GM21723 (cell line): ENCODE results near the gene B3GNT9.
A peak's percentile ranks its signal among the peaks of the same experiment; 100 is the strongest.

Experiments
- ATAC-seq: cut with Tn5 transposase; IDR thresholded peaks from one replicate; pipeline ENCODE4 v1.9.1; 2021; ENCODE audit warnings: mild to moderate bottlenecking, moderate library complexity; ENCODE audit not compliant: unreplicated experiment

The B3GNT9 gene

GRCh38 chr16:67150833-67151396, at the start of gene B3GNT9:
B3GNT9 (minus strand) TSS chr16:67150998; CDS start chr16:67150485, 513 bp downstream.
- ATAC-seq = peak; percentile 53

DNA sequence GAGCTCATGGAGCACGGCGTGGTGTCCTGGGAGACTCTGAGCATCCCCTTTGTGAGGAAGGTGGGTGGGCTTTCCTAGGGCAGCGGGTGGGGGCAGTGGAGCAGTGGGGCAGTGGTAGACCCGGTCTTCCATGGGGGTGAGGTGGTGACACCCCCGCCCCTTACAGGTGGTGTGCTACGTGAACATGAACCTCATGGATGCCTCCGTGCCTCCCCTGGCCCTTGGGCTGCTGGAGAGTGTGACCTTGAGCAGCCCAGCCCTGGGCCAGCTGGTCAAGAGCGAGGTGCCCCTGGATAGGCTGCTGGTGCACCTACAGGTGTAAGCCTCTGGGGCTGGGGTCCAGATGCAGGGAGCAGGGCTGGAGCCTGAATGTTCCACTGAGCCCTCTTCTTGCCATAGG, 49.7 kb upstream of the B3GNT9 start:
- no peak for ATAC-seq

DNA sequence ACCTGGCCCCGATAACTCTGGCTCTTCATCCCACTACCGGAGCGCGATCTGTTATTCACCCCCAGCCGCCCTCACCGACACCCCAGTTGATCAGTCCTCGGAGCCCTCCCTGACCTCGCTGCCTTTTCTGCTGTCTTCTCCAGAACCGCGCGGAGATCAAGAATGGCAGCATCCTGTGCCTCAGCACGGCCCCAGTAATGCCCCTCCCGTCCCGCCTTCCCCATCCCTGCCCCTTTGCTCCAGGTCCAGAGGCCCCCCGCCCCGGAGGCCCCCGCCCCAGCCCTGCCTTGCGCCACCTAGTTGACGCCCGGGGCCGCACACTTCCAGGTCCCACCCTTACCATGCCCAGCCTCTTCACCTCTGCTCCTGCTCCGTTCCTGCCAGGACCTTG, 49.0 kb upstream of the B3GNT9 start:
- no peak for ATAC-seq

DNA sequence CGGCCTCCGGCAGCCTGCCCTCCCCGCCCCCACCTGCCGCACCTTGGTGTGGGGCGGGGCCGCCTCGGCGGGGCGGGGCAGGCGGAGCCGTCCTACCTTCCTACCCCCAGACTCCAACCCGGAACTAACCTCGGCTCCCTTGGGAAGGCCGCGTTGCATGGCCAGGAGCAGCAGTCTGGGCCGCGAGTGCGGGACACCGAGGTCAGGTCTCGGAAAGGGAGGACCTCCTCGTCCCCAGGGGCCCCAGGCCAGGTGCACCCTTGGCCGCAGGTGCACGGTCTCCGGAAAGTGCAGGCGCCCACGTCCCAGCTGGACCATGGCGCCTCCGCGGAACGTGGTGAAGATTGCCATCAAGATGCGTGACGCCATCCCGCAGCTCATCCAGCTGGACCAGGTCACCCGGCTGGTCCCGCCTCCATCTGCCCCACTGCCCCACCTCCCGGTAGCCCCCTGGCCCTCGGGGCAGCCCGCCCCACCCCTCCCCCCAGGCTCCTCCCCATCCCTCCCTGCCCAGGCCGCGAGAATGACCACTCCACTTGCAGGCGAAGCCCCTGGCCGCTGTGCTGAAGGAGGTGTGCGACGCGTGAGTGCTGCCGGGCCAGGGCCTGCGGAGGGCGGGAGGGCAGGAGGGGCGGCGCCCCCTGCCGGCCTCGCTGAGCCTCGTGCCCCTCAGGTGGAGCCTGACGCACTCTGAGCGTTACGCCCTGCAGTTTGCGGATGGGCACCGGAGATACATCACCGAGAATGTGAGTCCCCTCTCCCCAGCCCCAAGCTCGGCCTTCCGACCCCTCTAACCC, 48.4 kb upstream of the B3GNT9 start, which contains the start of gene ELMO3:
ELMO3 (plus strand) TSS at position 121 of the 797 bp plus-strand sequence; CDS start at position 317, 196 bp downstream.
- ATAC-seq = no peak

DNA sequence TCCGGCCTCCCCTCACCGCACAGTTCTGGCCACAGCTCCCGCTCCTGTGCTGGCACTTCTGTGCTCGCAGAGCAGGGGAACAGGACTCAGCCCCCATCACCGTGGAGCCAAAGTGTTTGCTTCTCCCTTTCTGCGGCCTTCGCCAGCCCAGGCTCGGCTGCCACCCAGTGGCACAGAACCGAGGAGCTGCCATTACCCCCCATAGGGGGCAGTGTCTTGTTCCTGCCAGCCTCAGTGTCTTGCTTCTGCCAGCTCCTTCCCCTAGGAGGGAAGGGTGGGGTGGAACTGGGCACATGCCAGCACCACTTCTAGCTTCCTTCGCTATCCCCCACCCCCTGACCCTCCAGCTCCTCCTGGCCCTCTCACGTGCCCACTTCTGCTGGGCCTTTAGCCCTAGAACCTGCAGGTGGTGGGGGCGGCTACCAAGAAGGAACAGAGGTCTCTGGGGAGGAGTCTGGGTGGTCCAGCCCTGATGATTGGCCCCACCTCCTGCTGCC, 47.5 kb upstream of the B3GNT9 start:
- no peak for ATAC-seq

GRCh38 chr16:67197704-67198103, 46.9 kb upstream of the B3GNT9 start:
- ATAC-seq = no peak

GRCh38 chr16:67196881-67197280, 46.1 kb upstream of the B3GNT9 start:
- ATAC-seq = no peak

- no peak for ATAC-seq
These were observed 44.9 kb upstream of the B3GNT9 start for GRCh38 chr16:67195676-67196075.

DNA sequence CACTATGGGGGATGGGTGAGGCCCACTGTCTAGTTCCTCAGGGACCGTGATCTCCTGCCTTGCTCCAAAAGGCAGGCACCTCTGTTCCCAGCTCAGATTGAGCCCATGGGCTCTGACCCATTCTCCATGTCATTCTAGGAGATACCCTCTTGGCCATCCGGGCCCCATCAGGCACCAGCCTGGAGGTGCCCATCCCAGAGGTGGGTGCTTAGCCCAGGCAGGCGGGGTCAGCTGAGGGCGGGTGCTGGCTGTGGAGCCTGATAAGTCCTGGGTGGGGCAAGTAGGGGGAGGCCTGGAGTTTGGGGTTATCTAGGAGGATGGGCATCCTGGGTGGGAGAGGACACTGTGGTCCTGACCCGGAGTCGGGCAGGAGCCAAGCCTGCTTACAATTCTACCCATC, 43.5 kb upstream of the B3GNT9 start:
- ATAC-seq = no peak

DNA sequence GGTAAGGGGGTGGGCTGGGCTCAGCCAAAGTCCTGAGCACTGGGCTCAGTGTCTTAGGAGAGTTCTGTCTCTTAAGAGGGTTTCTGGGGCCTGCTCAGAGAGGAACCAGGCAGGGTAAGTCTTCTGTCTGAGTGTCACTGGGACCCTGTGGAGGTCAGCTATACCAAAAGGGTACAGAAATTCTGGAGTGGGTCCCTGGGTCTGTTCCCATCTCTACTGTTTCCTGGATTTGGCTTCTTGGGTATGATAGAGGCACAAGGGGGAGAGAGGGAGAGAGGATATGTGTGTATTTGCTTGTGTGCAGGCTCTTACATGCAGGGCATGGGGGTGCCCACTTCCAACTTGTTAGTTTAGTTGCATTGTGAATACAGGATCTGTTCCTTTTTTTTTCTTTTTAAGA, 42.7 kb upstream of the B3GNT9 start:
- no peak for ATAC-seq

DNA sequence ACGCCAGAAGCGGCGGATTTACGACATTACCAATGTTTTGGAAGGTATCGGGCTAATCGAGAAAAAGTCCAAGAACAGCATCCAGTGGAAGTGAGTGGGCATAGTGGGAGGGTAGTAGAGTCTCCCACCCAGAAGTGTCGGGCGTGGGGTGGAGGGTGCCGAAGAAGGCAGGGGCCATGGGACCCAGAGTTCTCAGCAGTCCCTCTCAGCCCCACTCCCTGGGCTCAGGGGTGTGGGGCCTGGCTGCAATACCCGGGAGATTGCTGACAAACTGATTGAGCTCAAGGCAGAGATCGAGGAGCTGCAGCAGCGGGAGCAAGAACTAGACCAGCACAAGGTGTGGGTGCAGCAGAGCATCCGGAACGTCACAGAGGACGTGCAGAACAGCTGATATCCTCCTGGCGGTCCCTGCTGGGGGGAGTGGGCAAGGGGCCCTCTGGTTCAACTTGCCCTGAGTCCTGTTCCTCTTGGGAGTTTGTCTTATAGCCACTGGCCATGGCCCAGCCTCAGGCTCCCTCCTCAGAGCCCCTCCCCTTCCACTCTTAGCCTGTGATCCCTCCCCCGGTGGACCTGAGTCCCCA, 42.1 kb upstream of the B3GNT9 start:
- peak; percentile 8 for ATAC-seq

DNA sequence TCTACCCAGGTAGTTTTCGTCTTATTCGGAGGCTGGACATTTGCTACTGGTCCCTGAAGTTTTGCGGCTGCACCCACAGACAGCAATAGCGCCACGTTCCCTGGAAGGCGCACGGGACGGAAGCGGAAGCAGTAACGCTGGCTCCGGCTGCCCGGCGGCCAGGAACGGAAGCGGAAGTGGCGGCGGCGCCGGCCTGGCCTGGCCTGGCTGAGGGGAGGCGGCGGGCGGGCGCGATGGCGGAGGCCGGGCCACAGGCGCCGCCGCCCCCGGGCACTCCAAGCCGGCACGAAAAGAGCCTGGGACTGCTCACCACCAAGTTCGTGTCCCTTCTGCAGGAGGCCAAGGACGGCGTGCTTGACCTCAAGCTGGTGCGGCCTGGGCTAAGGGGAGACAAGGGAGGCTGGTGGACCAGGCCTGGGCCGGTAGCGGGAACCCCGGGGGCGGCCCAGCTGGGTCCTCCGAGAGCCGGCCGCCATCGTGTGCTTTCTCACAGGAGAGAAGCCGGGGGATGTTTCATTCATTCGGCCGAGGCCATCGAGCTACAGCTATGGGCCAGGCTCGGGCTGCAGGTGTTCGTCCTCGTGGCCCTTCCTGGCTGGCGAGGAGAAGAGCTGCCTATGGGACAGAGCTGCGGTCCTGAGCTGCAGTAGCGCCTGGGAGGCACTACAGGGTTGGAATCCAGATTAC, 41.3 kb upstream of the B3GNT9 start, which contains the start of gene E2F4:
E2F4 (plus strand) TSS at position 161 of the 687 bp plus-strand sequence; CDS start at position 234, 73 bp downstream.
- ATAC-seq = peak; percentile 81

DNA sequence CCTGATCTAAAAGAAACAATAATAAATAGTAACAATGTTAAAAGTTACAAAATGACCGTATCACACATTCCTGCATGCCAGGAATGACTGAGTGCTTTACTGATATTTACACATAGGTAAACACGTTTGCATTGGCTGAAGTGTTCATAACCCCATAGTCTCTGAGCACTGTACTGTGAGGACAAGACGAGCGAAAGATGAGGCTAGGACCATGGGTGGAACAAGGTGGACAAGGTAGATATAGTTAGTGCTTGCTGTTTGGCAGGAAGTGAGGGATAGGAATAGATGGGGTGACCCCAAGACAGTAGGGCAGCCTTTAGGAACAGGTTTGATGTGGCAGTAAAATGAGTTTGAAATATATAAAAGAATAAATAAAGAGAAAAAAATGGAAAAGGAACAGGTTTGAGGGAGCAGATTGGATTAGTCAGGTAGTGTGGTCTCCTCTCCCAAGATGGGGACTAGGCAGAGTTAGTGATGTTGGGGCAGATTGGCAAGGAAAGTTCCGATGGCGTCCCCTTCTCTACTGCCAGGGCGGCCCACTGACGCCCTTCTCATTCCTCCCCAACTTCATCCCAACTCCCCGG, 40.7 kb upstream of the B3GNT9 start:
- ATAC-seq = peak; percentile 5

GRCh38 chr16:67190448-67191399, 39.9 kb upstream of the B3GNT9 start:
- no peak for ATAC-seq

GRCh38 chr16:67190041-67190440, 39.2 kb upstream of the B3GNT9 start, which contains the start of gene EXOC3L1:
EXOC3L1 (minus strand) TSS chr16:67190136; CDS start chr16:67189676, 460 bp downstream.
- ATAC-seq = no peak

GRCh38 chr16:67188798-67189197, 38.0 kb upstream of the B3GNT9 start:
- ATAC-seq = no peak

- ATAC-seq = no peak
These were observed 37.5 kb upstream of the B3GNT9 start for GRCh38 chr16:67188323-67188722.

DNA sequence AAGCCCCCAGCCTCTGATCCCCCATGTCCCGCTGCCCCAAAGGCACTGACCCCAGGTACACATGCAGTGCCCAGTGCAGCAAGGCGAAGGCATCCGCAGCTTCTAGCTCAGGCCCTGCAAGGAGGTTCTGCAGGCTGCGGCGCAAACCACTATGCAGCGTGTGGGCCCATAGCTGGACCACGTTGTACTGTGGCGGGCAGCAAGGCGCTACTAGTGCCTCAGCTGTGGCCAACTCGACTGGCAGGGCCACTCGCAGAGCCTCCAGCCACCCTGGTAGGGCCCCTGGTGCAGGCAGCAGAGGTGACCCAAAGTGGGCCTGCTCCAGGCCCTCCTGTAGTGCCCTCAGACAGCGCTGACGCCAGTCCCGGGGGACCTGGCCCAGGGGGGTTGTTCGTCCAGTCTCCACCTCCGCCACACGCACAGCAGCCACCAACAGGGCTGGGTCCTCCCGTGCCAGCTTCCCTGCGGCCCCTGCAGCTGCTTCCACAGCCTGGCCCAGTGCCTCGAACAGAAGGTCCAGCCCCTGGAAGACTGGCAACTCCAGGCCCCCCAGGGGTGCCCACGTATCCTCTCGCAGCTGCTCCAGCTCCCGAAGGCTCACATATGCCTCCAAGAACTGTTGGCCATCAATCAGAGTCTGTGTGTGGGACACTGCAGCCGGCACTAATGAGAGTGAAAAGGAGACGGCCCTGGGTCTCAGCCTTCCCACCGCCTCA, 36.5 kb upstream of the B3GNT9 start:
- no peak for ATAC-seq

DNA sequence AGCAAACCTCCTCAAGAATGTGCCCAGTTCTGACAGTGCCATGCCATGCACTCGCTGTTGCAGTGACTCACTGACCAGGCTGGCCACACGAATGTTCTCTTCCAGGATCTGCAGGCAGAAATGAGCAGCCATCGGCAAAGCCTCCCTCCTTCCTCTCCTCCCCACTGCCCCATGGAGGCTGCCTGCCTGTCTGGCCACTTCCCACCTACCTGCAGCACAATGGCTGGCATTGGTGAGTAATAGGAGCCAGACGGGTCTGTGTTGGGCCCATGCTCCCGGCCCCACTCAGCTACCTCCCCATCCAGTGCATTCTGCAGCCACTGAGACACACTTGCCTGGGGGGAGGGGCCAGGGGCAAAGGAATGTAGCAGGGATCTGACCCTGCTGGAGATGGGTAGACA, 35.8 kb upstream of the B3GNT9 start:
- no peak for ATAC-seq
